Naive B cell (primary cell): ENCODE measurements around the gene FBXL7. TPM values are rescaled to one million over a fixed set of nuclear protein-coding genes. Genes with fewer than 3 reads are reported as not detected.

Experiments used
- ATAC-seq, 2 donors: fragments of 150-1000 bp; cut with Tn5 transposase; 2 replicates each; pipeline ENCODE4 v1.10.0; 2021; ENCODE audit warnings: low read depth in 2 of 2, mild to moderate bottlenecking in 2 of 2, moderate library complexity in 2 of 2
- DNase-seq: peaks from one replicate; pipeline ENCODE4 v3.0.0; 2022
- H3K27ac Mint-ChIP-seq, 6 donors: one replicate each; pipeline ENCODE4 v1.8.0; 2020 to 2022; ENCODE audit warnings: mild to moderate bottlenecking in 6 of 6, mixed read lengths in 6 of 6, moderate library complexity in 5 of 6, inconsistent platforms in 2 of 6
- H3K27me3 Mint-ChIP-seq, 3 donors: one replicate each; pipeline ENCODE4 v1.8.0; 2021 to 2022; ENCODE audit warnings: mixed read lengths in 3 of 3, mild to moderate bottlenecking in 1 of 3
- H3K36me3 Mint-ChIP-seq, 2 donors: one replicate each; pipeline ENCODE4 v1.8.0; 2020 to 2022; ENCODE audit warnings: mixed read lengths in 2 of 2, inconsistent platforms in 1 of 2, mild to moderate bottlenecking in 1 of 2
- H3K4me1 Mint-ChIP-seq, 3 donors: one replicate each; pipeline ENCODE4 v1.8.0; 2020 to 2022; ENCODE audit warnings: mixed read lengths in 3 of 3, inconsistent platforms in 1 of 3, mild to moderate bottlenecking in 1 of 3, moderate library complexity in 1 of 3
- H3K4me3 Mint-ChIP-seq, 8 donors: one replicate each; pipeline ENCODE4 v1.8.0; 2020 to 2022; ENCODE audit warnings: mild to moderate bottlenecking in 8 of 8, mixed read lengths in 8 of 8, moderate library complexity in 8 of 8, inconsistent platforms in 2 of 8
- H3K9me3 Mint-ChIP-seq, 7 donors: one replicate each; pipeline ENCODE4 v1.8.0; 2020 to 2022; ENCODE audit warnings: mixed read lengths in 7 of 7, mild to moderate bottlenecking in 5 of 7, inconsistent platforms in 2 of 7, moderate library complexity in 1 of 7
- polyA plus RNA-seq, 6 donors: library from polyadenylated mRNA; unstranded; fragments of 300-500 nt; fragmentation: Illumina TruSeq; gene quantifications; one replicate each; pipeline ENCODE4 v1.2.3, GENCODE V29; 2021; ENCODE audit warnings: low read depth in 6 of 6

The FBXL7 gene
- polyA plus RNA-seq, 6 donors from 2014 or later = not detected

DNA sequence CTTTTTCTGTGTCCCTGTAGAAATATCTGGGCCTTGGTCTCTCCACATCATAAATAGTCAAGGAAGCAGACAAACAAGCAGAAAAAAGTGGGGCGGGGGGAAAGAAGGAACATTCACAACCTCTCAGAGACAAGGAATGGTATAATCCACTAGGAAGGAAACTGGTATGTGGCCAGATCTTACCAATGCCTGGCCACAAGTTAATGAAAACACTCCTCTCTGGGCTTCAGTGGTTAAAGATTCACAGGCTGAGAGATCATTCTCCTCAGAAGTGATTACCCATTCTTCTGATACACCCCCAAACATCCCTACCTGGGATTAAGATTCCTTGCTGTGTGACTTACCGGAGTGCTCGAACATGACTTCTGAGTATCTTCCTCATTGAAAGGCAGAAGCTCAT lies 389.0 kb downstream of the FBXL7 start:
- no peaks in the 10 kb centered on the region for H3K27me3 Mint-ChIP-seq
- no peak overlapping the region for H3K27ac Mint-ChIP-seq
- H3K9me3 Mint-ChIP-seq = peaks cover 0 to 18% (median 5%) of the 10 kb centered on the region in 7 donors

DNA sequence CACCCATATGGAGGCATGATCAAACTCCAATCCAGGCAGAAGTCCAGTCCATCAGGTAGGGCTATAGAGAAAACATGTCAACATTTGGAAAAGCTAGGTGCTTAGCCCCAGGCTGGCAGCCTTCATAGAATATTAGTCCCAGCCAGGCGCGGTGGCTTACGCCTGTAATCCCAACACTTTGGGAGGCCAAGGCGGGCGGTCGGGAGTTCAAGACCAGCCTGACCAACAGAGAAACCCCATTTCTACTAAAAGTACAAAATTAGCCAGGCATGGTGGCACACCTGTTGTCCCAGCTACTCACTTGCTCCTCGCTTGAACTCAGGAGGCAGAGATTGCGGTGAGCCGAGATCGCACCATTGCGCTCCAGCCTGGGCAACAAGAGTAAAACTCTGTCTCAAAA lies 393.9 kb downstream of the FBXL7 start:
- H3K27ac Mint-ChIP-seq = no peak overlapping the region
- no peaks in the 10 kb centered on the region for H3K4me1 Mint-ChIP-seq
- H3K27me3 Mint-ChIP-seq = no peaks in the 10 kb centered on the region
- peaks cover 2 to 13% (median 5%) of the 10 kb centered on the region in 7 donors for H3K9me3 Mint-ChIP-seq
- no peak overlapping the region for H3K4me3 Mint-ChIP-seq
- no peak for ATAC-seq
- H3K36me3 Mint-ChIP-seq = no peaks in the 10 kb centered on the region
- no peak for DNase-seq

More for the DNA sequence above, 389.0 kb downstream of the FBXL7 start:
- ATAC-seq (no peak), DNase-seq (no peak)
- Mint-ChIP-seq H3K36me3 (no peaks in the 10 kb centered on the region), H3K4me3 (no peak overlapping the region), H3K4me1 (no peaks in the 10 kb centered on the region)

DNA sequence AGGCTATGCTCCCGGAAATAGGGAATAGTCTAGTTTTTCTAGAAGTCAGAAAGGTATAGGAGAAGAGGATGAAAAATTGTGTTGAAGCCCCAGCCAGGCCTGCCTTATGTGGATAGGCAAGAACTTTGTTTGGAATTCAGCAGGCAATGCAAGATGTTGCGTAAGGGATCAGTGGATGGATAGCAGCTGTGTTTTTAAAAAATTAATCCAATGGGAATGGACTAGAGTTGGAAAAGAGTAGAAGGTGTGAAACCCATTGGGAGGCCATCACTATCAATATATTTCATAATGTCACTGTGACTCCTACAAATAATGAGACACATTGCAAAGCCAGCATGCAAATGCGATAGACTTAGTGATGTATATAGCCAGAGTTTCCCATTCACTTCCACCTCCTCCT lies 397.7 kb downstream of the FBXL7 start:
- Mint-ChIP-seq H3K4me1 (no peaks in the 10 kb centered on the region), H3K36me3 (no peaks in the 10 kb centered on the region), H3K9me3 (peaks cover 0 to 9% (median 4%) of the 10 kb centered on the region in 7 donors), H3K27ac (no peak overlapping the region), H3K27me3 (no peaks in the 10 kb centered on the region), H3K4me3 (no peak overlapping the region)
- ATAC-seq (no peak), DNase-seq (no peak)

DNA sequence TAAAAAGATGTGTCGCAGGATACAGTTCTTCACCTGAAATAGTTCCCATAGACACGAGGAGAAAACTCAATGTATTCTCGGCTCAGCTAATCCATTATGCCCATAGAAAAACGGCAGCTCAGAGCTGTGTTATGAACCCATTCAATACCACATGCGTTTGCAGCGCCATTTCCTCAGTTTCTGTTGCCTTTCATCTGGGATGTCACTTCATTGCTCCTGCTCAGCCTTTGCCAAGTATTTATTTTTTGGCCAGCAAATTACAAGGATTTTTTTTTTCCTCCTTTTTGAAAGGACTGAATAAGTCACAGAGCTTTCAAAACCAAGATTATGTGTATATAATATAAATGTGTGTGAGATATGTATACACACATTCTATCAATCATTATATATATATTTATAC lies 398.7 kb downstream of the FBXL7 start:
- DNase-seq (no peak), ATAC-seq (no peak)
- no peaks in the 10 kb centered on the region for H3K36me3 Mint-ChIP-seq
- no peaks in the 10 kb centered on the region for H3K27me3 Mint-ChIP-seq
- H3K9me3 Mint-ChIP-seq = peaks cover 0 to 9% (median 4%) of the 10 kb centered on the region in 7 donors
- no peak overlapping the region for H3K4me3 Mint-ChIP-seq
- H3K27ac Mint-ChIP-seq = no peak overlapping the region
- H3K4me1 Mint-ChIP-seq = no peaks in the 10 kb centered on the region

DNA sequence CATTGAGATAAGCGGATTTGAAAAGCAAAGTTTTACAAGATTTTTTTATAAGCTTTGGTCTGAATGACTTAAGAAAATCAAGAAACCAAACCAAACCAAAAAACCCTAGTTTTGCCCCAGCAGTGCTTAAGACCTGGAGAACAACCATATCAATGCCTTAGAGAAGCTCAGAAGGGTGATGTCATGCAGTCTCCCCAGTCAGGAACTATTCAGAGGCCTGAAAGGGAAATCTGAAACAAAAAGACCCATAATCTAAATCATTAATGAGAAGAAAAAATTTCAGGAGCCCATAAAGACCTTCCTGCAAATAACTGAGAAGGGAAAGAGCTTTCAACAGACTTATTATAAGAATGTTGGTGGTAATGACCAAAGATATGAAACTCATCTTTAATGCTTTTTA lies 399.5 kb downstream of the FBXL7 start:
- no peak overlapping the region for H3K27ac Mint-ChIP-seq
- DNase-seq (no peak), ATAC-seq (no peak)
- H3K36me3 Mint-ChIP-seq = no peaks in the 10 kb centered on the region
- H3K27me3 Mint-ChIP-seq = no peaks in the 10 kb centered on the region
- H3K4me3 Mint-ChIP-seq = no peak overlapping the region
- peaks cover 0 to 9% (median 4%) of the 10 kb centered on the region in 7 donors for H3K9me3 Mint-ChIP-seq
- H3K4me1 Mint-ChIP-seq = no peaks in the 10 kb centered on the region

DNA sequence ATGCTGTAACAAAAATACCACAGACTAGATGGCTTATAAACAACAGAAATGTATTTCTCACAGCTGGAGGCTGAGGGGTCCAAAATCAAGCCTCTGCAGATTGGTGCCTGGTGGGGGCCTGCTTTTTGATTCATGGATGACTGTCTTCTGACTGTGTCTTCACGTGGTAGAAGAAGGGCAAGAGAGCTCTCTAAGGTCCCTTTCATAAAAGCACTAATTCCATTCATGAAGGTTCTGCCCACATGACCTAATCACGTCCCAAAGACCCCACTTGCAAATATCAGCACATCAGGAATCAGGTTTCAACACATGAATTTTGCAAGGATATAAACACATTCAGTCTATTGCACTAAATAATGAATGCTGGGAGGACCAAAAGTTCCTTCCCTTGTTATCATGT lies 401.2 kb downstream of the FBXL7 start:
- Mint-ChIP-seq H3K9me3 (peaks cover 0 to 9% (median 4%) of the 10 kb centered on the region in 7 donors), H3K4me3 (no peak overlapping the region), H3K27me3 (no peaks in the 10 kb centered on the region), H3K36me3 (no peaks in the 10 kb centered on the region), H3K27ac (no peak overlapping the region), H3K4me1 (no peaks in the 10 kb centered on the region)
- DNase-seq (no peak), ATAC-seq (no peak)

DNA sequence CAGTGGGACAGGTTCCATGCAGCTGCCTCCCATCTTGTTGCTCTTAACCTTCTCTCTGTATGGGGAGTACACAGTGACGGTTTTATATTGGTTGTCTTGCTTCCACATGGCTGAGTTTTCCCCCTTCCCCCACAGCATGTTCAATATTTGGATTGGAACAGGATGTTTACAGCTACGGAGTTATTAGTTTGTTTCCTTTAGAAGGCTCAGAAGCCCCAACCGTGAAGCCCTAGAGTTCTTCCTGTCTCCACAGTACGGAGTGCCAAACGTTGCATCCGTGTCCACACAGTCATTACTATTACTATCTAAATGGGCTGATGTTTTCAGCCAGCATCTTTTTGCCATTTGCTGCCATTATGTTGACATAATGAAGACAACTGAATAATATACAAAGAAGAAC lies 402.1 kb downstream of the FBXL7 start:
- no peak for ATAC-seq
- Mint-ChIP-seq H3K27ac (no peak overlapping the region), H3K4me3 (no peak overlapping the region), H3K4me1 (no peaks in the 10 kb centered on the region), H3K9me3 (peaks cover 0 to 9% (median 4%) of the 10 kb centered on the region in 7 donors), H3K27me3 (no peaks in the 10 kb centered on the region), H3K36me3 (no peaks in the 10 kb centered on the region)
- DNase-seq = no peak

DNA sequence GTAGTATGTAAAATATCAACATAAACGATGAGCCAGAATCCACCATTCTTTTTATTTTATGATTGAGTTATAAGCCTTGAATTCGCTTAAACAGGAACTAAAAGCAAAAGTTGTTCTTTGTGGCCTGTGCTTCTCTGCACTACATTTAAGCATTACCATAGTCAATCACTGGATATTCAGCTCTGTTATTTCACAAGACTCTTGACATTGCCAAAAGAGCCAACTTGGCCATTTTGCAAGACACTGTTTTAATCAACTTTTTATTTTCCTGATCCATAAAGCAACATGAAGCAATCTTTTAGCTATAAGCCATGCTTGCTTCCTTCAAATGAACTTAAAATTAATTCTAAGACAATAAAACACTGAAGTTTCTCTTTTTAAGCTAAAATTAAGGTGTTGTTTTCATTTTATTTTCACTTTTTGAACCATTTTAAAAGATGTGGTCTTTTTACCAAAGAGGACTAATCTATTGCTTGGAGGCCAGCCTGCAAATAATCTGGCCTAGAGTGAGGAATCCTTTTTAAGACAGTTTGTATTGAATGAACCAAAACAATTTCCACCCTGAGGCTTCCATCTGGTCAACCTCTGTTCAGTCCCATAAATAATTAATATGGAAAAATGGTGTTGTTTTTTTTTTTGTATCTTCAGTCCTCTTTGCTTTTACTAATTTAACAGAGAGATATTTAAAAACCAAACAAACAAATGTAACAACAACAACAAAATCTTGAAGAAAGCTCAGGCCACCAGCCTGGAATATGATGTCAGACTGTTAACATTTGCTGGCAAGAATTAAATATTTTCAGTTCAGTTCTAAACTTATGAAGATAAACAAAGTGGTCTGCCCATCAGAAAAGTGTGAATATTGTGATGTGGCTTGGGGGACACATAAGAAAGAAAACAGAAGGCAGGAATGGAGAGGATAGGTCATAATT lies 405.2 kb downstream of the FBXL7 start:
- Mint-ChIP-seq H3K9me3 (peaks cover 0 to 6% (median 2%) of the 10 kb centered on the region in 7 donors), H3K27ac (no peak overlapping the region), H3K36me3 (no peaks in the 10 kb centered on the region), H3K4me1 (no peaks in the 10 kb centered on the region), H3K27me3 (no peaks in the 10 kb centered on the region), H3K4me3 (no peak overlapping the region)
- ATAC-seq = no peak
- no peak for DNase-seq

DNA sequence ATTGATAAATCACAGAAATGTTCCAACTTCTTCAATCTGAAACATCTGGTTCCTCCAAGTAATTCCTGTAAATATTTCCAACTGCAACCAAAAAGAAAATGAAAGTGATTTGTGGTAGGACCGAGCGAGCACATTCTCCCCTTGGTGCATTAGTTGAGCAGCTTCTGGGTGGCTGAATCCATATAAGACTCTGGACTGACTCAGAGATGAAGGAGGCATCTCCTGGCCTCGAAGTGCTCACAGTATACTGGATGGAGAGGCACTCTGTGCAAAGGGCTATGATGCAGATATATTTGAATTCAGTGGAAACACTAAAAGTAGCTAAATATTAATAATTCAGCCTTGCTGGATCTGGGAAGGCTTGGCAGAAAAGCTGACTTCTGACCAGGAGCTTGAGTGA lies 414.7 kb downstream of the FBXL7 start:
- no peaks in the 10 kb centered on the region for H3K4me1 Mint-ChIP-seq

DNA sequence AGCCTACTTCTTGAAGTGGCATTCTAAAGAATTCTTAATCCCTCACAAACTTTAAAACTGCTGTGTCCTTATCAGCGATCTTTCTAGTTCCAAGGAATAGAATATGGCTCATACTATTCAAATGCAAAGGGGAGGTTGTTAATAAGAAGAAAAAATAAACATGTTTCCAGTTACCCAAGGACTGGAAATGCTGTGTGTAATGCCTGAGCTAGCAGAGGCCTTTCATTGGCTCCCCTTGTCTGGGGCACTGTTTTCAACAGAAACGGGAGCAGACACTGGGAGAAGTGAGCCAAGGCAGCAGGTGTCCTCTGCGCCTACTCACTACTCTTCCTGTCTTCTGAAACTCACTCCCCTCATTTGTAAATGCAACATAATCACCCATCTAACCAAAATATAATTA lies 426.6 kb downstream of the FBXL7 start:
- Mint-ChIP-seq H3K27me3 (no peaks in the 10 kb centered on the region), H3K27ac (no peak overlapping the region), H3K36me3 (no peaks in the 10 kb centered on the region), H3K9me3 (peaks cover 0 to 8% (median 2%) of the 10 kb centered on the region in 7 donors), H3K4me1 (no peaks in the 10 kb centered on the region), H3K4me3 (no peak overlapping the region)
- ATAC-seq (no peak), DNase-seq (no peak)

More for the DNA sequence above, 414.7 kb downstream of the FBXL7 start:
- ATAC-seq (no peak), DNase-seq (no peak)
- Mint-ChIP-seq H3K36me3 (no peaks in the 10 kb centered on the region), H3K4me3 (no peak overlapping the region), H3K27ac (no peak overlapping the region), H3K27me3 (no peaks in the 10 kb centered on the region), H3K9me3 (peaks cover 0 to 15% (median 9%) of the 10 kb centered on the region in 7 donors)

DNA sequence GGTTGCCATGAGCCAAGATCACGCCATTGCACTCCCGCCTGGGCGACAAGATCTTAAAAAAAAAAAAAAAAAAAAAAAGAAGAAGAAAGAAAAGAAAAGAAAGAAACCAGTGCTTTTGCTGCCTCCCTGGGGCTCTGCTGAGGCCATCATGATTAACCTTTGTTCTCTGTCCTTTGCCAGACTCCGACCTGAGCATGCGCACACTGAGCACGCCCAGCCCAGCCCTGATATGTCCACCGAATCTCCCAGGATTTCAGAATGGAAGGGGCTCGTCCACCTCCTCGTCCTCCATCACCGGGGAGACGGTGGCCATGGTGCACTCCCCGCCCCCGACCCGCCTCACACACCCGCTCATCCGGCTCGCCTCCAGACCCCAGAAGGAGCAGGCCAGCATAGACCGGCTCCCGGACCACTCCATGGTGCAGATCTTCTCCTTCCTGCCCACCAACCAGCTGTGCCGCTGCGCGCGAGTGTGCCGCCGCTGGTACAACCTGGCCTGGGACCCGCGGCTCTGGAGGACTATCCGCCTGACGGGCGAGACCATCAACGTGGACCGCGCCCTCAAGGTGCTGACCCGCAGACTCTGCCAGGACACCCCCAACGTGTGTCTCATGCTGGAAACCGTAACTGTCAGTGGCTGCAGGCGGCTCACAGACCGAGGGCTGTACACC lies 427.9 kb downstream of the FBXL7 start:
- H3K9me3 Mint-ChIP-seq = peaks cover 0 to 6% (median 2%) of the 10 kb centered on the region in 7 donors
- no peaks in the 10 kb centered on the region for H3K36me3 Mint-ChIP-seq
- no peak overlapping the region for H3K27ac Mint-ChIP-seq
- no peaks in the 10 kb centered on the region for H3K4me1 Mint-ChIP-seq
- no peak for ATAC-seq
- H3K4me3 Mint-ChIP-seq = peak overlapping the region in 1 of 8 donors; percentile 33
- no peak for DNase-seq
- H3K27me3 Mint-ChIP-seq = no peaks in the 10 kb centered on the region

DNA sequence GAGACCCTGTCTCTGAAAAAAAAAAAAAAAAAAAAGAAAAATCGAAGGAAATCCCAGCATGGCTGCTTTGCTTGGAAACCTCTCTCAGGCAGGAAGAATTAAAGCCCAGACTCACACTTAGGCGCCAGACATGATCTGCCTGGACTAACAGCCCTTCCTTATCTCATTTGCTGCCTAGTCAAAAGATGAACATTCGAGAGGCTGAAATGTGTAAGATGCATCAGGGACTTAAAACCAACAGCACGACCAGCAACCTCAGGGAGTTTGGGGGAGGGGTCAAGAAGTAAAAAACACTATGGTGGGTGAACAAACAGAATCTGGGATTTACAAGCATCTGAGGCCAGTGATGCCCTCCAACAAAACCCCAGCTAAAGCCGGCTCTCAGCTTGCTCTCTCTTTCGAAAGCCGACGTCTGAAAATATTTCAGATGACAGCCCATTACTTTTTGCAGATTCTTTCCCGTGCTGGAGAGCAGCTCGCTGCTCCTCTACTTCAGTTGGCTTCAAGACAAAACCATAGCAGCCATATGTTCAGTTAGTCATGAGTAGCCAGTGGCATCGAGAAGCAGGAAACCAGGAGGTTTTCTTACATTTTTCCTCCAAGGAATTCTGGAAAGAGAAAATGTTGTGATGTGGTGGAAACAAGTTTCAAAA lies 429.8 kb downstream of the FBXL7 start:
- no peaks in the 10 kb centered on the region for H3K27me3 Mint-ChIP-seq
- no peak overlapping the region for H3K4me3 Mint-ChIP-seq
- peak overlapping the region in 1 of 6 donors; percentile 26 for H3K27ac Mint-ChIP-seq
- DNase-seq (no peak), ATAC-seq (no peak)
- H3K9me3 Mint-ChIP-seq = peaks cover 0 to 6% (median 3%) of the 10 kb centered on the region in 7 donors
- H3K4me1 Mint-ChIP-seq = no peaks in the 10 kb centered on the region
- no peaks in the 10 kb centered on the region for H3K36me3 Mint-ChIP-seq

DNA sequence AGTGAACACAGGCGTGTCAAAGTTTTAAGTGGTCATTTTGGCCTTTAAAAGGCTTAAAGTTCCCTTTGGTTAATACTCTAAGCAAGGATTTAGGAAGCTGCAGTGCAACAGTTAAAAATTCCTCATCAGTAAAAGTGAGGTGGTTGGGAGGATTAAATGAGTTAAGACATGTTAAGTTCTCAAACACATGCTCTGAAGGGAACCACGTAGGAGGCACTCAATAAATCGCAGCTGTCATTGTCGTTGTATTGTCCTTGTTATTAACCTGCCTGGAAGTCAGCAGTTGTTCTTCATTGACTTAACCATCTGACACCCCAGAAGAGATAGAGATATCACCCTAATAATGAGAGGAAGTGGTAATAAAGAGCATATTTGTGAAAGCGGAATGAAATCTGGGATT lies 432.1 kb downstream of the FBXL7 start:
- ATAC-seq = no peak
- Mint-ChIP-seq H3K36me3 (no peaks in the 10 kb centered on the region), H3K27ac (no peak overlapping the region), H3K27me3 (no peaks in the 10 kb centered on the region), H3K9me3 (peaks cover 0 to 12% (median 5%) of the 10 kb centered on the region in 7 donors), H3K4me1 (no peaks in the 10 kb centered on the region), H3K4me3 (no peak overlapping the region)
- DNase-seq = no peak
